Activated naive CD4-positive, alpha-beta T cell treated with anti-CD3 and anti-CD28 coated beads, Interleukin-2, amount 50 U/mL, for 16 hours (primary cell): ENCODE measurements around the gene CNTN5.

Experiments
- DNase-seq: peaks from one replicate; pipeline ENCODE4 v3.0.0-alpha.2; 2020

Gene CNTN5

GRCh38 chr11:99987821-99988470, 967.2 kb downstream of the CNTN5 start:
- DNase-seq = no peak

GRCh38 chr11:99988471-99988837, 967.7 kb downstream of the CNTN5 start:
- DNase-seq = no peak

- no peak for DNase-seq
These were observed 983.2 kb downstream of the CNTN5 start for GRCh38 chr11:100003985-100004384.

GRCh38 chr11:100004541-100004940, 983.8 kb downstream of the CNTN5 start:
- no peak for DNase-seq

- DNase-seq = no peak
These were observed 987.7 kb downstream of the CNTN5 start for GRCh38 chr11:100008417-100008816.

GRCh38 chr11:100009728-100010127, 989.0 kb downstream of the CNTN5 start:
- DNase-seq = no peak

GRCh38 chr11:100010393-100010792, 989.6 kb downstream of the CNTN5 start:
- DNase-seq = no peak

- DNase-seq = no peak
These were observed 990.9 kb downstream of the CNTN5 start for GRCh38 chr11:100011697-100012096.

- DNase-seq = no peak
These were observed 992.3 kb downstream of the CNTN5 start for GRCh38 chr11:100013011-100013410.

- DNase-seq = no peak
These were observed 1011.2 kb downstream of the CNTN5 start for GRCh38 chr11:100031973-100032372.

- no peak for DNase-seq
These were observed 1040.3 kb downstream of the CNTN5 start for GRCh38 chr11:100061006-100061405.

- no peak for DNase-seq
These were observed 1045.7 kb downstream of the CNTN5 start for GRCh38 chr11:100066399-100066798.

GRCh38 chr11:100068116-100068515, 1047.4 kb downstream of the CNTN5 start:
- DNase-seq = no peak

GRCh38 chr11:100072131-100072530, 1051.4 kb downstream of the CNTN5 start:
- no peak for DNase-seq

- DNase-seq = no peak
These were observed 1059.6 kb downstream of the CNTN5 start for GRCh38 chr11:100080381-100080780.

- no peak for DNase-seq
These were observed 1060.1 kb downstream of the CNTN5 start for GRCh38 chr11:100080821-100081220.

GRCh38 chr11:100093698-100094097, 1072.9 kb downstream of the CNTN5 start:
- DNase-seq = no peak

- no peak for DNase-seq
These were observed 1073.5 kb downstream of the CNTN5 start for GRCh38 chr11:100094121-100094865.

- DNase-seq = no peak
These were observed 1075.1 kb downstream of the CNTN5 start for GRCh38 chr11:100095809-100096208.

- DNase-seq = no peak
These were observed 1077.8 kb downstream of the CNTN5 start for GRCh38 chr11:100098560-100098959.

GRCh38 chr11:100105255-100105981, 1084.7 kb downstream of the CNTN5 start:
- DNase-seq = no peak

- DNase-seq = no peak
These were observed 1085.2 kb downstream of the CNTN5 start for GRCh38 chr11:100105982-100106358.

GRCh38 chr11:100119176-100119575, 1098.4 kb downstream of the CNTN5 start:
- no peak for DNase-seq

- no peak for DNase-seq
These were observed 1112.4 kb downstream of the CNTN5 start for GRCh38 chr11:100133114-100133513.
